ENCODE measurements around the gene JDP2. TPM values are rescaled to one million over a fixed set of nuclear protein-coding genes. Genes with fewer than 3 reads are reported as not detected.

The JDP2 gene
- total RNA-seq, 1 experiment from 2014 or later = 22.8 TPM

GRCh38 chr14:75449036-75449435, 21.2 kb downstream of the JDP2 start:
- Histone ChIP-seq H3K9ac (ENCODE audit: extremely low read depth, insufficient read length, low read length) (no peak overlapping the region), H2BK5ac (ENCODE audit: insufficient read length, low read length) (no peak overlapping the region), H4K8ac (replicated peaks; ENCODE audit: insufficient read length, low read depth, low read length) (no peak overlapping the region), H3K4me1 (ENCODE audit: insufficient read depth, low read length) (peaks cover 4% of the 10 kb centered on the region; the same call in 1 of the 2 replicates), H2BK12ac (ENCODE audit: insufficient read length, low read depth, low read length) (no peak overlapping the region), H3K27ac (ENCODE audit: insufficient read length, low read depth, low read length) (no peak overlapping the region), H3T11ph (ENCODE audit: low read length) (no peak overlapping the region), H2AFZ (ENCODE audit: low read length) (no peak overlapping the region), H3K14ac (ENCODE audit: insufficient read depth, low read length) (no peak overlapping the region), H3K27me3 (ENCODE audit: insufficient read depth, low read length) (no peaks in the 10 kb centered on the region), H3K79me2 (ENCODE audit: insufficient read depth, low read length) (no peaks in the 10 kb centered on the region), H2BK15ac (ENCODE audit: low read depth, low read length) (no peak overlapping the region), H3K23me2 (ENCODE audit: insufficient read length, low read depth, low read length, poor library complexity, severe bottlenecking) (no peaks in the 10 kb centered on the region), H3K4ac (ENCODE audit: low read depth, low read length) (no peak overlapping the region), H2AK5ac (ENCODE audit: insufficient read length, low read length) (no peak overlapping the region), H4K20me1 (ENCODE audit: control insufficient read depth, insufficient read depth, insufficient read length) (no peaks in the 10 kb centered on the region), H4K91ac (ENCODE audit: insufficient read length, low read depth, low read length) (no peak overlapping the region), H2BK120ac (ENCODE audit: low read depth, low read length, poor library complexity, severe bottlenecking) (no peak overlapping the region), H4K5ac (ENCODE audit: insufficient read length, low read depth, low read length) (no peak overlapping the region), H3K4me2 (ENCODE audit: insufficient read depth, insufficient read length, low read length) (no peak overlapping the region), H3K79me1 (ENCODE audit: insufficient read depth, low read depth, low read length, poor library complexity, severe bottlenecking) (no peaks in the 10 kb centered on the region), H3K18ac (ENCODE audit: insufficient read length, low read depth, low read length) (no peak overlapping the region), H3K23ac (ENCODE audit: insufficient read length, low read depth, low read length) (no peak overlapping the region), H2BK20ac (ENCODE audit: low read depth, low read length, poor library complexity, severe bottlenecking) (no peak overlapping the region), H3K56ac (ENCODE audit: insufficient read length, low read depth, low read length) (no peak overlapping the region), H3K9me3 (ENCODE audit: control insufficient read depth, low read depth, low read length) (no peaks in the 10 kb centered on the region)
- no peak for DNase-seq
- TF ChIP-seq CTCF (conservative IDR thresholded peaks at IDR 0.05) = no peak
- peak overlapping the region in 1 of 3 experiments; percentile 20; a peak in 1 of 7 replicates for H3K27ac Mint-ChIP-seq
- no peak overlapping the region for H3K4me3 Mint-ChIP-seq
- H3K36me3 Mint-ChIP-seq (ENCODE audit: insufficient read depth in 1 of 3, low read depth in 3 of 3) = peaks cover 0 to 16% (median 16%) of the 10 kb centered on the region in 3 experiments; a peak in 5 of 7 replicates
- no CpG with 5 or more reads among the region's 2 CpGs for WGBS (ENCODE audit: extremely low coverage, insufficient read length, low lambda C conversion rate)
- H3K4me1 Mint-ChIP-seq = peaks cover 46 to 57% of the 10 kb centered on the region in 2 experiments
- no peaks in the 10 kb centered on the region for H3K27me3 Mint-ChIP-seq (ENCODE audit: low read depth)
- H3K9me3 Mint-ChIP-seq = no peaks in the 10 kb centered on the region
